Stimulated activated CD4-positive, alpha-beta T cell treated with anti-CD3 and anti-CD28 coated beads, Interleukin-4, amount 100 ng/mL, for 24 hours (primary cell): ENCODE results near the gene DEPDC5.
"Not testable (repeated sequence)": the region's sequence is repeated elsewhere in the genome, so short reads cannot be mapped to it uniquely, and the experiment has no call there.

Experiments used
- DNase-seq: peaks from one replicate; pipeline ENCODE4 v3.0.0-alpha.2; 2020

DEPDC5 gene

GRCh38 chr22:31749636-31750364 lies 4.0 kb upstream of the DEPDC5 start, which contains the start of gene PRR14L:
Gene PRR14L, minus strand, starts transcription at chr22:31750132. Its CDS starts 11,272 bp downstream, at chr22:31738860.
- DNase-seq, result peak; percentile 99

GRCh38 chr22:31750365-31751284 lies 3.2 kb upstream of the DEPDC5 start:
- no peak for DNase-seq

GRCh38 chr22:31752096-31752847 lies 1.5 kb upstream of the DEPDC5 start:
- no peak for DNase-seq

- DNase-seq, result peak; percentile 7
Measured at GRCh38 chr22:31753005-31753633, 700 bp upstream of the DEPDC5 start.

- no peak for DNase-seq
Measured at GRCh38 chr22:31754813-31755212, 994 bp downstream of the DEPDC5 start.

GRCh38 chr22:31757265-31757664 lies 3.4 kb downstream of the DEPDC5 start:
- no peak for DNase-seq

GRCh38 chr22:31758860-31759259 lies 5.0 kb downstream of the DEPDC5 start:
- not testable (repeated sequence) for DNase-seq

- no peak for DNase-seq
Measured at GRCh38 chr22:31764785-31765184, 11.0 kb downstream of the DEPDC5 start.

- no peak for DNase-seq
Measured at GRCh38 chr22:31768422-31769059, 14.7 kb downstream of the DEPDC5 start.

GRCh38 chr22:31773416-31773815 lies 19.6 kb downstream of the DEPDC5 start:
- no peak for DNase-seq

- DNase-seq, result no peak
Measured at GRCh38 chr22:31776231-31776630, 22.4 kb downstream of the DEPDC5 start.

- DNase-seq, result no peak
Measured at GRCh38 chr22:31789803-31790202, 36.0 kb downstream of the DEPDC5 start.

GRCh38 chr22:31790240-31790639 lies 36.4 kb downstream of the DEPDC5 start:
- no peak for DNase-seq

GRCh38 chr22:31799358-31799757 lies 45.5 kb downstream of the DEPDC5 start:
- DNase-seq, result not testable (repeated sequence)

- no peak for DNase-seq
Measured at GRCh38 chr22:31800065-31800464, 46.2 kb downstream of the DEPDC5 start.

- DNase-seq, result not testable (repeated sequence)
Measured at GRCh38 chr22:31800861-31801260, 47.0 kb downstream of the DEPDC5 start.

GRCh38 chr22:31802575-31802974 lies 48.8 kb downstream of the DEPDC5 start:
- DNase-seq, result no peak

- no peak for DNase-seq
Measured at GRCh38 chr22:31806751-31807150, 52.9 kb downstream of the DEPDC5 start.

GRCh38 chr22:31812977-31813605 lies 59.3 kb downstream of the DEPDC5 start:
- DNase-seq, result no peak

- DNase-seq, result not testable (repeated sequence)
Measured at GRCh38 chr22:31813898-31814297, 60.1 kb downstream of the DEPDC5 start.

- DNase-seq, result no peak
Measured at GRCh38 chr22:31814942-31815341, 61.1 kb downstream of the DEPDC5 start.
